Transverse colon (tissue), 4 donors: ENCODE results near the gene SERGEF. TPM values are rescaled to one million over a fixed set of nuclear protein-coding genes. Genes with fewer than 3 reads are reported as not detected.

Experiments used
- DNase-seq: peaks from one replicate; pipeline ENCODE4 v3.0.0-alpha.2; 2019
- H3K27ac ChIP-seq, 4 donors: fragments of 200-600 bp; sonication (generic); 2 replicates each; pipeline ENCODE4 v1.5.1; 2016 to 2018; ENCODE audit warnings: inconsistent platforms in 4 of 4
- H3K27me3 ChIP-seq: fragments of 200-600 bp; sonication (generic); 2 replicates; pipeline ENCODE4 v1.5.1; 2017; ENCODE audit warnings: inconsistent platforms
- H3K36me3 ChIP-seq, 4 donors: fragments of 200-600 bp; sonication (generic); 2 replicates each; pipeline ENCODE4 v1.5.1; 2017 to 2019; ENCODE audit warnings: inconsistent platforms in 4 of 4
- H3K4me1 ChIP-seq, 4 donors: fragments of 200-600 bp; sonication (generic); 2 replicates each; pipeline ENCODE4 v1.5.1; 2017 to 2020; ENCODE audit warnings: inconsistent platforms in 4 of 4
- H3K4me3 ChIP-seq, 4 donors: fragments of 200-600 bp; sonication (generic); 1 replicate in 1 of 4; 2 replicates in 3 of 4; pipeline versions ENCODE4 v1.5.1 to v1.6.1; 2017 to 2019; ENCODE audit warnings: inconsistent platforms in 4 of 4
- H3K9me3 ChIP-seq, 2 donors: fragments of 200-600 bp; sonication (generic); 2 replicates each; pipeline ENCODE4 v1.5.1; 2017 to 2019; ENCODE audit warnings: inconsistent platforms in 2 of 2
- CTCF ChIP-seq, 5 experiments: fragments of 200-600 bp in 3 of 5; fragments of 450-650 bp in 2 of 5; sonication (generic) in 3 of 5; IDR thresholded peaks; 1 replicate in 2 of 5; 2 replicates in 3 of 5; pipeline ENCODE4 v1.5.1; 2016 to 2017; ENCODE audit warnings: antibody characterized with exemption in 5 of 5, inconsistent platforms in 3 of 5, mild to moderate bottlenecking in 2 of 5, moderate library complexity in 1 of 5
- EP300 ChIP-seq: sonication (generic); formaldehyde crosslinking; IDR thresholded peaks from one replicate; pipeline ENCODE4 v1.6.1; 2017; ENCODE audit warnings: antibody characterized with exemption, low read depth
- POLR2A ChIP-seq: fragments of 450-650 bp; IDR thresholded peaks from one replicate; pipeline ENCODE4 v1.6.1; 2016; ENCODE audit warnings: antibody characterized with exemption, mild to moderate bottlenecking, moderate library complexity
- POLR2AphosphoS5 ChIP-seq, 3 donors: sonication (generic); formaldehyde crosslinking; IDR thresholded peaks; one replicate each; pipeline ENCODE4 v1.6.1; 2016; ENCODE audit warnings: antibody characterized with exemption in 3 of 3
- WGBS, 2 donors: methylation state at CpG; one replicate each; pipeline ENCODE4 v1.1.5; 2018; ENCODE audit warnings: low coverage in 1 of 2; 5-methylcytosine and 5-hydroxymethylcytosine counted together
- in situ Hi-C, 4 donors: fragments of 200-750 bp; cut with MboI; loops; one replicate each; pipeline versions ENCODE4 v1.15.0 to v1.15.1; 2017; ENCODE audit warnings: low sequenced_read_pairs in 3 of 4, low pct_ligation_motif_present in 1 of 4, low pct_unique_long_range_greater_than_20kb in 1 of 4
- intact Hi-C: fragments of 100-400 bp; cut with DNase I; formaldehyde crosslinking; loops from one replicate; pipeline ENCODE4 v1.15.1; 2023; ENCODE audit warnings: low total_unique reads
- total RNA-seq, 4 donors: library from RNA; depleted of rRNA; stranded (reverse); fragments of >200 nt; gene quantifications; one replicate each; pipeline ENCODE4 v1.1.0, GENCODE V29; 2016

SERGEF gene
- total RNA-seq, 4 donors from 2014 or later = 11.6 to 28.9 (median 19.1) TPM

- TF ChIP-seq CTCF (IDR thresholded peaks at IDR 0.05) (no peak), EP300 (no peak), POLR2A (no peak), POLR2AphosphoS5 (IDR thresholded peaks at IDR 0.05) (no peak)
- H3K36me3 ChIP-seq = no peaks in the 10 kb centered on the region
- H3K27me3 ChIP-seq = no peaks in the 10 kb centered on the region
- H3K27ac ChIP-seq = no peak overlapping the region
- intact Hi-C loops (no loop called here), in situ Hi-C loops (no loop called here)
- 93 to 100% methylated on average over 1 of the region's 1 CpG for WGBS, 2 donors
- no peak for DNase-seq
- no peak overlapping the region for H3K4me3 ChIP-seq
- no peaks in the 10 kb centered on the region for H3K9me3 ChIP-seq
- H3K4me1 ChIP-seq = no peaks in the 10 kb centered on the region
These were observed 94.7 kb downstream of the SERGEF start for GRCh38 chr11:17918049-17918605.

DNA sequence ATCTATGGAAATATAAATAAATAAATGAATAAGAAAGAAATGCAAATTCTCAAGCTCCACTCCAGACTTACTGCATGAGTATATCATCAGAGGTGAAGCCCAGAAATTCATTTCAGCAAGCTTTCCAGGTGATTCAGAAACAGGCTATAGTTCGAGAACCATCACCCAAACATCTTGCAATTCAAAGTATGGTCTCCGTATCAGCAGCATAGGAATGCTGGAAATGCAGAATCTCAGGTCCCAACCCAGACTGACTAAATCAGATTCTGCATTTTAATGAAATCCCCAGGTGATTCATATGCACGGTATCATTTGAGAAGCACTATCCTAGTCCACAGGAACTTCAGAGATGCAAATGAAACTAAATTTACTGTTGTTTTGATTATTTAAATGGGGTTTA lies 95.3 kb downstream of the SERGEF start:
- WGBS, 2 donors = 95% methylated on average over 3 of the region's 3 CpGs; no CpG with 5 or more reads in 1 of the 2 donors

GRCh38 chr11:17915500-17916143 lies 97.2 kb downstream of the SERGEF start:
- no peaks in the 10 kb centered on the region for H3K36me3 ChIP-seq
- H3K27ac ChIP-seq = no peak overlapping the region
- WGBS, 2 donors = 92 to 96% methylated on average over 2 to 3 of the region's 3 CpGs
- no peak for DNase-seq
- no peaks in the 10 kb centered on the region for H3K4me1 ChIP-seq
- TF ChIP-seq EP300 = no peak
- no peak for TF ChIP-seq POLR2AphosphoS5 (IDR thresholded peaks at IDR 0.05)
- TF ChIP-seq CTCF (IDR thresholded peaks at IDR 0.05) = no peak
- no peak for TF ChIP-seq POLR2A
- H3K27me3 ChIP-seq = no peaks in the 10 kb centered on the region
- in situ Hi-C loops (no loop called here), intact Hi-C loops (no loop called here)
- no peak overlapping the region for H3K4me3 ChIP-seq
- no peaks in the 10 kb centered on the region for H3K9me3 ChIP-seq

More for the DNA sequence above, 95.3 kb downstream of the SERGEF start:
- Histone ChIP-seq H3K4me3 (no peak overlapping the region), H3K4me1 (no peaks in the 10 kb centered on the region), H3K9me3 (no peaks in the 10 kb centered on the region), H3K27ac (no peak overlapping the region), H3K36me3 (no peaks in the 10 kb centered on the region), H3K27me3 (no peaks in the 10 kb centered on the region)
- no peak for TF ChIP-seq EP300
- no peak for TF ChIP-seq POLR2AphosphoS5 (IDR thresholded peaks at IDR 0.05)
- no peak for TF ChIP-seq CTCF (IDR thresholded peaks at IDR 0.05)
- no peak for TF ChIP-seq POLR2A
- in situ Hi-C loops = no loop called here
- DNase-seq = no peak
- intact Hi-C loops = no loop called here

DNA sequence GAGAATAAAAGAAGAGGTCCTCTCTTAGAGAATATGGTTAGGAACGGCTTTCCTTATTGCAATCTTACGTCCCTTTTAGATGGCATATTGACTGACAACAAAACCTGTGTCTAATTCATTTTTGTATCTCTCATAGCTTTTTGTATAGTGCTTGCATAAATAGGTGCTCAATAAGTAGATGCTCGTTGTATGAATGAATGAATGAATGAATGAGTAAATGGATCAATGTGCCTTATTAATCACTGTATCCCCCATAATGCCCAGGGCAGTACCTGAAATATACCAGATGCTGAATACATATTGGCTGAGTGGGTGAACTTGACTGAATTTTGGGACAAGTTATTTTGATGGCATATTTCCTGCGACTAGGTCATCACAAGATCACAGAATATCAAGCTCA lies 97.9 kb downstream of the SERGEF start:
- WGBS, 2 donors = 93 to 96% methylated on average over 4 of the region's 4 CpGs

More for the DNA sequence above, 97.9 kb downstream of the SERGEF start:
- no peak for DNase-seq
- H3K27me3 ChIP-seq = no peaks in the 10 kb centered on the region
- intact Hi-C loops (no loop called here), in situ Hi-C loops (no loop called here)
- H3K4me3 ChIP-seq = no peak overlapping the region
- no peaks in the 10 kb centered on the region for H3K36me3 ChIP-seq
- H3K4me1 ChIP-seq = no peaks in the 10 kb centered on the region
- no peak for TF ChIP-seq EP300
- no peak for TF ChIP-seq POLR2A
- no peak for TF ChIP-seq CTCF (IDR thresholded peaks at IDR 0.05)
- TF ChIP-seq POLR2AphosphoS5 (IDR thresholded peaks at IDR 0.05) = no peak
- no peaks in the 10 kb centered on the region for H3K9me3 ChIP-seq
- no peak overlapping the region for H3K27ac ChIP-seq
